ENCODE data around the gene EHD3. TPM values are rescaled to one million over a fixed set of nuclear protein-coding genes. Genes with fewer than 3 reads are reported as not detected.

The EHD3 gene
- total and polyA plus RNA-seq, 2 of the 8 experiments (the other 6 are each of a cell fraction or from before 2014, with no cell fraction given), result 9.3 to 12.0 TPM

DNA sequence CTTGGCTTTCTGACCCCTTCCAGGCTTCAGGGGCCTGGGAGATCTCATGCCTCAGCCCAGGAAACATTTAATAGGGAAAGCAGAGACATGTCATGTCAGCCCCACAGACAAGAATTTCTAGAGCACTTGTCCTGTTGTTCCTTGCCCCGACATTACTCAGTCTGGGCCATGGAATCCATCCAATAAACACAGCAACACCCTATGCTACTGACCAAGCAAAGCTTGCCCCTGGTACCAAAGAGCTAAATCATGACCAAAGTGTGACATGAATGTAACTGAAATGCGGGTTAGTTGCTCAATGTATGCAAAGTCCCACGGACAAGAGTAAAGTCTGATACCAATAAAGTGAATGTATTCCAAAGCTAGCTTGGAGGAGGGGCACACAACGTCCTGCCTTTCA lies 35.1 kb downstream of the EHD3 start:
- Histone ChIP-seq H4K91ac (replicated peaks; ENCODE audit: insufficient read length, low read length) (no peak overlapping the region), H3K23me2 (ENCODE audit: low read depth, low read length) (no peaks in the 10 kb centered on the region), H3K4me2 (ENCODE audit: insufficient read depth in 1 of 2, low read depth in 2 of 2, low read length in 2 of 2) (no peak overlapping the region; a peak in 1 of 4 replicates), H4K20me1 (replicated peaks in 1 of 2; ENCODE audit: control insufficient read depth in 1 of 2, insufficient read depth in 2 of 2, low read length in 2 of 2) (peaks cover 0 to 1% of the 10 kb centered on the region in 2 experiments), H3K18ac (ENCODE audit: extremely low read depth, low read length) (no peak overlapping the region), H3K79me2 (ENCODE audit: control insufficient read depth in 1 of 2, insufficient read depth in 2 of 2, low read length in 2 of 2) (no peaks in the 10 kb centered on the region), H2BK12ac (ENCODE audit: low read depth, low read length) (peak overlapping the region; percentile 62; the same call in 1 of the 2 replicates), H4K5ac (ENCODE audit: insufficient read length, low read depth, low read length) (no peak overlapping the region), H3K79me1 (ENCODE audit: low read depth, low read length) (no peaks in the 10 kb centered on the region), H3K4me1 (replicated peaks in 1 of 4; ENCODE audit: control insufficient read depth in 3 of 4, insufficient read depth in 4 of 4, low read length in 3 of 4) (peaks cover 2 to 15% (median 8%) of the 10 kb centered on the region in 4 experiments; a peak in 4 of 7 replicates), H2BK120ac (replicated peaks; ENCODE audit: low read depth, low read length) (no peak overlapping the region), H3K23ac (ENCODE audit: insufficient read length) (no peak overlapping the region), H2AK5ac (ENCODE audit: low read depth, low read length) (peak overlapping the region; percentile 45; the same call in 1 of the 2 replicates), H3K14ac (ENCODE audit: insufficient read length) (no peak overlapping the region), H3K56ac (replicated peaks; ENCODE audit: insufficient read length, low read depth, low read length) (no peak overlapping the region), H2BK20ac (ENCODE audit: low read length) (0 out of 2 replicates have a peak overlapping the region, but pooled peaks have one; percentile 13), H3K27ac (ENCODE audit: low read depth, low read length) (no peak overlapping the region), H3K9ac (replicated peaks in 1 of 4; ENCODE audit: extremely low read depth in 1 of 4, low read depth in 3 of 4, low read length in 3 of 4) (no peak overlapping the region), H4K8ac (ENCODE audit: extremely low read depth, insufficient read depth, low read length) (no peak overlapping the region), H2BK5ac (ENCODE audit: low read depth, low read length) (peak overlapping the region; percentile 1; the same call in 1 of the 2 replicates), H3K4ac (replicated peaks; ENCODE audit: insufficient read length, low read depth, low read length) (no peak overlapping the region), H2AFZ (ENCODE audit: low read length) (no peak overlapping the region), H3K36me3 (ENCODE audit: control insufficient read depth in 2 of 4, insufficient read depth in 4 of 4, low read length in 3 of 4) (no peaks in the 10 kb centered on the region), H3K27me3 (replicated peaks in 1 of 4; ENCODE audit: control insufficient read depth in 3 of 4, extremely low read depth in 1 of 4, insufficient read depth in 3 of 4, low read length in 3 of 4) (no peaks in the 10 kb centered on the region), H2BK15ac (ENCODE audit: low read length) (peak overlapping the region; percentile 36; the same call in 1 of the 2 replicates), H3K9me3 (ENCODE audit: insufficient read depth in 2 of 2, low read depth in 1 of 2, low read length in 1 of 2) (no peaks in the 10 kb centered on the region), H3K4me3 (ENCODE audit: extremely low read depth in 1 of 4, insufficient read depth in 2 of 4, low read depth in 3 of 4, low read length in 4 of 4) (no peak overlapping the region)
- 92% methylated on average over 4 of the region's 4 CpGs; no CpG with 5 or more reads in 1 of the 2 experiments for WGBS, 2 experiments (ENCODE audit: extremely low coverage in 1 of 2, insufficient coverage in 1 of 2, insufficient read length in 1 of 2, insufficient replicate concordance in 2 of 2, low coverage in 1 of 2, low lambda C conversion rate in 2 of 2, missing lambda C conversion rate in 1 of 2)
- ChIA-PET CTCF (ENCODE audit: partially characterized antibody) (interaction anchor here (0.7 to 2.7 kb wide), 13 partner anchors 11 to 1061 kb away, joined by 3 to 15 read pairs (median 3); partner anchors contain the start of gene EHD3), POLR2A (ENCODE audit: partially characterized antibody) (interaction anchor here (1.4 to 1.5 kb wide), 2 partner anchors 9 to 42 kb away, joined by 3 to 4 read pairs; no protein-coding TSS in a partner anchor)
- DNase-seq (ENCODE audit: low read depth in 1 of 2, low spot score in 2 of 2) (no peak), FAIRE-seq (no peak)
- TF ChIP-seq CREB1 (IDR thresholded peaks at IDR 0.05), result no peak
- no peak for TF ChIP-seq SP2 (IDR thresholded peaks at IDR 0.05; ENCODE audit: low read length)
- no peak for TF ChIP-seq MAFK (IDR thresholded peaks at IDR 0.05; ENCODE audit: low read depth, low read length)
- TF ChIP-seq, protein P1, sequence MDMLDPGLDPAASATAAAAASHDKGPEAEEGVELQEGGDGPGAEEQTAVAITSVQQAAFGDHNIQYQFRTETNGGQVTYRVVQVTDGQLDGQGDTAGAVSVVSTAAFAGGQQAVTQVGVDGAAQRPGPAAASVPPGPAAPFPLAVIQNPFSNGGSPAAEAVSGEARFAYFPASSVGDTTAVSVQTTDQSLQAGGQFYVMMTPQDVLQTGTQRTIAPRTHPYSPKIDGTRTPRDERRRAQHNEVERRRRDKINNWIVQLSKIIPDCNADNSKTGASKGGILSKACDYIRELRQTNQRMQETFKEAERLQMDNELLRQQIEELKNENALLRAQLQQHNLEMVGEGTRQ (IDR thresholded peaks at IDR 0.05; ENCODE audit: low read length), result no peak
- TF ChIP-seq RBBP5 (IDR thresholded peaks at IDR 0.05; ENCODE audit: borderline replicate concordance, low read depth, low read length), result no peak
- TF ChIP-seq, protein P2, sequence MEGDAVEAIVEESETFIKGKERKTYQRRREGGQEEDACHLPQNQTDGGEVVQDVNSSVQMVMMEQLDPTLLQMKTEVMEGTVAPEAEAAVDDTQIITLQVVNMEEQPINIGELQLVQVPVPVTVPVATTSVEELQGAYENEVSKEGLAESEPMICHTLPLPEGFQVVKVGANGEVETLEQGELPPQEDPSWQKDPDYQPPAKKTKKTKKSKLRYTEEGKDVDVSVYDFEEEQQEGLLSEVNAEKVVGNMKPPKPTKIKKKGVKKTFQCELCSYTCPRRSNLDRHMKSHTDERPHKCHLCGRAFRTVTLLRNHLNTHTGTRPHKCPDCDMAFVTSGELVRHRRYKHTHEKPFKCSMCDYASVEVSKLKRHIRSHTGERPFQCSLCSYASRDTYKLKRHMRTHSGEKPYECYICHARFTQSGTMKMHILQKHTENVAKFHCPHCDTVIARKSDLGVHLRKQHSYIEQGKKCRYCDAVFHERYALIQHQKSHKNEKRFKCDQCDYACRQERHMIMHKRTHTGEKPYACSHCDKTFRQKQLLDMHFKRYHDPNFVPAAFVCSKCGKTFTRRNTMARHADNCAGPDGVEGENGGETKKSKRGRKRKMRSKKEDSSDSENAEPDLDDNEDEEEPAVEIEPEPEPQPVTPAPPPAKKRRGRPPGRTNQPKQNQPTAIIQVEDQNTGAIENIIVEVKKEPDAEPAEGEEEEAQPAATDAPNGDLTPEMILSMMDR (IDR thresholded peaks at IDR 0.05; ENCODE audit: control extremely low read depth in 1 of 3, insufficient read depth in 1 of 3, low read depth in 1 of 3, low read length in 3 of 3), result no peak
- no peak for TF ChIP-seq ASH2L (IDR thresholded peaks at IDR 0.05; ENCODE audit: low read length)
- no peak for TF ChIP-seq SP4 (IDR thresholded peaks at IDR 0.05; ENCODE audit: low read length)

Data from H1 (cell line).